Endodermal cell (in vitro differentiated cells): ENCODE results near the gene AIG1. TPM values are rescaled to one million over a fixed set of nuclear protein-coding genes. Genes with fewer than 3 reads are reported as not detected.

Experiments used
- DNase-seq: peaks from one replicate; pipeline ENCODE4 v3.0.0-alpha.2; 2017
- H3K27ac ChIP-seq: 2 replicates; pipeline ENCODE4 v1.5.1; 2013; ENCODE audit warnings: mild to moderate bottlenecking, low read depth, low read length, moderate library complexity
- H3K27me3 ChIP-seq: 2 replicates; pipeline ENCODE4 v1.6.1; 2013; ENCODE audit warnings: mild to moderate bottlenecking, low read length, moderate library complexity; ENCODE audit not compliant: insufficient read depth, control insufficient read depth, poor library complexity, severe bottlenecking
- H3K36me3 ChIP-seq: 2 replicates; pipeline ENCODE4 v1.7.0; 2013; ENCODE audit warnings: mild to moderate bottlenecking, low read length, moderate library complexity; ENCODE audit not compliant: control insufficient read depth, insufficient read depth
- H3K4me1 ChIP-seq: one replicate; pipeline ENCODE4 v1.7.0; 2013; ENCODE audit warnings: low read length; ENCODE audit not compliant: control insufficient read depth, insufficient read depth
- H3K4me3 ChIP-seq: 2 replicates; pipeline ENCODE4 v1.5.1; 2013; ENCODE audit warnings: mild to moderate bottlenecking, low read length, moderate library complexity
- H3K9ac ChIP-seq: 2 replicates; pipeline ENCODE4 v1.6.1; 2013; ENCODE audit warnings: mild to moderate bottlenecking, low read length, moderate library complexity; ENCODE audit not compliant: poor library complexity, severe bottlenecking; ENCODE audit errors: extremely low read depth
- H3K9me3 ChIP-seq: 2 replicates; pipeline ENCODE4 v1.6.1; 2013; ENCODE audit warnings: mild to moderate bottlenecking, low read length, moderate library complexity; ENCODE audit not compliant: control insufficient read depth
- H3K27ac Mint-ChIP-seq: 2 replicates; pipeline ENCODE4 v1.8.0; 2020; ENCODE audit warnings: mixed read lengths
- H3K27me3 Mint-ChIP-seq: 2 replicates; pipeline ENCODE4 v1.8.0; 2021; ENCODE audit warnings: mild to moderate bottlenecking, mixed read lengths; ENCODE audit not compliant: insufficient read depth
- H3K36me3 Mint-ChIP-seq: 2 replicates; pipeline ENCODE4 v1.8.0; 2020; ENCODE audit warnings: low read depth, mixed read lengths
- H3K4me1 Mint-ChIP-seq: 2 replicates; pipeline ENCODE4 v1.8.0; 2020; ENCODE audit warnings: mixed read lengths
- H3K4me3 Mint-ChIP-seq: 2 replicates; pipeline ENCODE4 v1.8.0; 2020; ENCODE audit warnings: mild to moderate bottlenecking, moderate library complexity, mixed read lengths
- H3K9me3 Mint-ChIP-seq: 2 replicates; pipeline ENCODE4 v1.8.0; 2020; ENCODE audit warnings: mild to moderate bottlenecking, mixed read lengths
- CTCF ChIP-seq: fragments of 200-600 bp; sonication (generic); conservative IDR thresholded peaks from 2 replicates; pipeline ENCODE4 v1.5.0; 2021; ENCODE audit warnings: antibody characterized with exemption, mild to moderate bottlenecking
- WGBS, 2 experiments: methylation state at CpG; one replicate each; pipeline versions ENCODE4 v1.1.5 to v1.1.7; 2013; ENCODE audit warnings: missing lambda C conversion rate in 2 of 2, mixed read lengths in 1 of 2; ENCODE audit not compliant: insufficient coverage in 1 of 2, insufficient read length in 1 of 2; 5-methylcytosine and 5-hydroxymethylcytosine counted together
- total RNA-seq, 2 donors: library from RNA; stranded (reverse); fragmentation: NEBNext Ultra II Directional in 1 of 2; extraction: Animal tissue kit (Norgen Biotek cat#: 25700) in 1 of 2; gene quantifications; 2 replicates in 1 of 2; 3 replicates in 1 of 2; pipeline ENCODE4 v1.2.1, GENCODE V29; 2021

Gene AIG1
- total RNA-seq, 2 donors from 2014 or later, result 23.0 to 25.2 TPM

GRCh38 chr6:143288923-143289322 lies 228.2 kb downstream of the AIG1 start:
- Histone ChIP-seq H3K9ac (no peak overlapping the region), H3K27me3 (no peaks in the 10 kb centered on the region), H3K9me3 (no peaks in the 10 kb centered on the region), H3K4me1 (no peaks in the 10 kb centered on the region), H3K27ac (no peak overlapping the region), H3K4me3 (no peak overlapping the region), H3K36me3 (no peaks in the 10 kb centered on the region)
- DNase-seq, result no peak
- Mint-ChIP-seq H3K4me1 (peaks cover 7% of the 10 kb centered on the region), H3K27me3 (no peaks in the 10 kb centered on the region), H3K36me3 (no peaks in the 10 kb centered on the region), H3K9me3 (no peaks in the 10 kb centered on the region), H3K27ac (peak overlapping the region; percentile 71), H3K4me3 (no peak overlapping the region)
- no peak for TF ChIP-seq CTCF
- WGBS, 2 experiments, result 40 to 50% methylated on average over 1 of the region's 1 CpG

- Histone ChIP-seq H3K9me3 (no peaks in the 10 kb centered on the region), H3K36me3 (no peaks in the 10 kb centered on the region), H3K27ac (no peak overlapping the region), H3K4me1 (no peaks in the 10 kb centered on the region), H3K27me3 (no peaks in the 10 kb centered on the region), H3K4me3 (no peak overlapping the region), H3K9ac (no peak overlapping the region)
- no peaks in the 10 kb centered on the region for H3K27me3 Mint-ChIP-seq
- H3K4me1 Mint-ChIP-seq, result peaks cover 7% of the 10 kb centered on the region
- H3K27ac Mint-ChIP-seq, result no peak overlapping the region
- WGBS, 2 experiments, result 96 to 100% methylated on average over 2 to 7 of the region's 7 CpGs
- H3K9me3 Mint-ChIP-seq, result no peaks in the 10 kb centered on the region
- no peaks in the 10 kb centered on the region for H3K36me3 Mint-ChIP-seq
- H3K4me3 Mint-ChIP-seq, result no peak overlapping the region
- no peak for DNase-seq
- no peak for TF ChIP-seq CTCF
Measured at GRCh38 chr6:143290206-143290605, 229.5 kb downstream of the AIG1 start.

- Mint-ChIP-seq H3K4me1 (peaks cover 7% of the 10 kb centered on the region), H3K27me3 (no peaks in the 10 kb centered on the region), H3K36me3 (no peaks in the 10 kb centered on the region), H3K4me3 (no peak overlapping the region), H3K27ac (no peak overlapping the region), H3K9me3 (no peaks in the 10 kb centered on the region)
- Histone ChIP-seq H3K27ac (no peak overlapping the region), H3K9me3 (no peaks in the 10 kb centered on the region), H3K27me3 (no peaks in the 10 kb centered on the region), H3K4me3 (no peak overlapping the region), H3K4me1 (no peaks in the 10 kb centered on the region), H3K36me3 (no peaks in the 10 kb centered on the region), H3K9ac (no peak overlapping the region)
- no peak for TF ChIP-seq CTCF
- DNase-seq, result no peak
Measured at GRCh38 chr6:143293523-143293922, 232.8 kb downstream of the AIG1 start.
